Omental fat pad (tissue), 4 donors: ENCODE measurements around the gene FAIM. TPM values are rescaled to one million over a fixed set of nuclear protein-coding genes. Genes with fewer than 3 reads are reported as not detected.

Source experiments
- ATAC-seq: fragments of 150-250 bp; one replicate; pipeline ENCODE4 v1.9.1; 2016; ENCODE audit warnings: mild to moderate bottlenecking, moderate library complexity; ENCODE audit not compliant: low FRiP score
- DNase-seq: peaks from one replicate; pipeline ENCODE4 v3.0.0-alpha.2; 2019; ENCODE audit warnings: low spot score
- total RNA-seq, 4 donors: library from RNA; depleted of rRNA; stranded (reverse); fragments of >200 nt; gene quantifications; one replicate each; pipeline ENCODE4 v1.1.0, GENCODE V29; 2016
- TF ChIP-seq, protein P1 (sequence below), 3 donors: fragments of 450-650 bp; IDR thresholded peaks; one replicate each; pipeline ENCODE4 v1.5.1; 2016 to 2017; ENCODE audit warnings: antibody characterized with exemption in 3 of 3, mild to moderate bottlenecking in 3 of 3, moderate library complexity in 2 of 3

FAIM gene
- total RNA-seq, 4 donors from 2014 or later, result 8.9 to 20.5 (median 14.1) TPM

DNA sequence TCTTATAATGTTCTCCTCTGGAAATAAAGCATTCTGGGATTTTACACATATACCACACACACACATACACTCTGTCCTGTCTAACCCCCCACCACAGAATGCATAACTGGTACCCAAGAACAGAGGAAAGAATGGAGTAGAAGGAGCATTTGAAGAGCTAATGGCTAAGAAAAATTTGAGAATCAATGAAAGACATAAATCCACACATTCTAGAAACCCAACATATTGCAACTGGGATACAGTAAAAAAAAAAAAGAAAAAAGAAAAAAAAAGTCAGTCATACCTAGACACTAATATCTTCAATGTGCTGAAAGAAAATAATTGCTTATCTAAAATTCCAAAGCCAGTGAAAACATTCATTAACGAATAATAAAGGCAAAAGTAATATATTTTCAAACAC lies 35.4 kb upstream of the FAIM start:
- TF ChIP-seq, protein P1, sequence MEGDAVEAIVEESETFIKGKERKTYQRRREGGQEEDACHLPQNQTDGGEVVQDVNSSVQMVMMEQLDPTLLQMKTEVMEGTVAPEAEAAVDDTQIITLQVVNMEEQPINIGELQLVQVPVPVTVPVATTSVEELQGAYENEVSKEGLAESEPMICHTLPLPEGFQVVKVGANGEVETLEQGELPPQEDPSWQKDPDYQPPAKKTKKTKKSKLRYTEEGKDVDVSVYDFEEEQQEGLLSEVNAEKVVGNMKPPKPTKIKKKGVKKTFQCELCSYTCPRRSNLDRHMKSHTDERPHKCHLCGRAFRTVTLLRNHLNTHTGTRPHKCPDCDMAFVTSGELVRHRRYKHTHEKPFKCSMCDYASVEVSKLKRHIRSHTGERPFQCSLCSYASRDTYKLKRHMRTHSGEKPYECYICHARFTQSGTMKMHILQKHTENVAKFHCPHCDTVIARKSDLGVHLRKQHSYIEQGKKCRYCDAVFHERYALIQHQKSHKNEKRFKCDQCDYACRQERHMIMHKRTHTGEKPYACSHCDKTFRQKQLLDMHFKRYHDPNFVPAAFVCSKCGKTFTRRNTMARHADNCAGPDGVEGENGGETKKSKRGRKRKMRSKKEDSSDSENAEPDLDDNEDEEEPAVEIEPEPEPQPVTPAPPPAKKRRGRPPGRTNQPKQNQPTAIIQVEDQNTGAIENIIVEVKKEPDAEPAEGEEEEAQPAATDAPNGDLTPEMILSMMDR (IDR thresholded peaks at IDR 0.05), result no peak
- no peak for DNase-seq
- no peak for ATAC-seq

DNA sequence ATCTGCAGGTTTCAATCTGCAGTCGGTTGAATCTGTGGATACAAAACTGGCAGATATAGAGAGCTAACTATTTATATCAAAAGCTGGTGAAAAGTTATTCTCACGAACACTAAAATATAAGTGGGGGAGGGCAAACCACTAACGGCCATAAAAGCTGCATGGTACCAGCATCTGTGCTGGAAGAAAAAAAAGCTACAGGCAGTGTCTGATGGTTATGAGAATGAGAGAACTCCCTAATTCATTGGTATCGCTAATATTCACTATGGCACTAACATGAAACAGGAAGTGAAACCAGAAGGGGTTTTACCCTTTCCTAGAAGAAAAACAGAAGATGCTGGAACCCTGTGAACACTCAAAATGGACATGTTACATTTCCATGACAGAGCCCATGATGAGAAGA lies 30.4 kb upstream of the FAIM start:
- ATAC-seq, result no peak

DNA sequence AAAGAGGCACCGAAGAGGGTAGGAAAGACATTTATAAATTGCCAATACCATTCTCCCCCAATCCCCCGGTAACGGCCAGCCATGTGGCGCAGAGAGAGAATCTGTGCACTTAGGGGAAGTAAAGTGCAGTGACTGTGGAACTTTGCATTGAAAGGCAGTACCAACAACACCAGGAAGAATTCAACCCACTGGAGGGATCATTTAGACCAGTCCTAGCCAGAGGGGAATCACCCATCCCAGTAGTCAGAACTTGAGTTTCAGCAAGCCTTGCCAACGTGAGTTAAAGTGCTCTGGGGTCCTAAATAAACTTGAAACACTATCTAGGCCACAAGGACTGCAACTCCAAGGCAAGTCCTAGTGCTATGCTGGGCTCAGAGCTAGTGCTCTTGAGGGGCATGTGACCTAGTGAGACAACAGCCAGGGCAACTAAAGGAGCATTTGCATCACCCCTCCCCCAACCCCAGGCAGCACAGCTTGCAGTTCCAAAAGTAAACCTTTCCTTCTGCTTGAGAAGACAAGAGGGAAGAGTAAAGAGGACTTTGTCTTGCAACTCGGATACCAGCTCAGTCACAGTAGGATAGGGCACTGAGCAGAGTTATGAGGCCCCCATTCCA lies 29.5 kb upstream of the FAIM start:
- TF ChIP-seq, protein P1 (IDR thresholded peaks at IDR 0.05), result no peak
- ATAC-seq (no peak), DNase-seq (no peak)

More for the DNA sequence above, 30.4 kb upstream of the FAIM start:
- TF ChIP-seq, protein P1 (IDR thresholded peaks at IDR 0.05), result no peak
- DNase-seq, result no peak

DNA sequence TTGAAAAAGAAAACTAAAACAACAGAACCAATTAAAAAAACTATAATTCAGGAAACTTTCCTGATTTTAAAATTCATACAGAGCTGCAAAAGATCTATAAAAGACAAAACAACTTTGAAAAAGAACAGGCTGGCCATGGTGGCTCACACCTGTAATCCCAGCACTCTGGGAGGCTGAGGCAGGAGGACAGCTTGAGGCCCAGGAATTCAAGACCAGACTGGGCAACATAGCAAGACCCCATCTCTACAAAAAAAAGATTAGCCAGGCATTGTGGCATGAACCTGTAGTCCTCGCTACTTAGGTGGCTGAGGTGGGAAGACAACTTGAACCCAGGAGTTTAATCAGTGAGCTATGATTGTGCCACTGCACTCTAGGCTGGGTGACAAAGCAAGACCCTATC lies 21.2 kb upstream of the FAIM start:
- TF ChIP-seq, protein P1 (IDR thresholded peaks at IDR 0.05), result no peak
- ATAC-seq, result no peak
- no peak for DNase-seq

DNA sequence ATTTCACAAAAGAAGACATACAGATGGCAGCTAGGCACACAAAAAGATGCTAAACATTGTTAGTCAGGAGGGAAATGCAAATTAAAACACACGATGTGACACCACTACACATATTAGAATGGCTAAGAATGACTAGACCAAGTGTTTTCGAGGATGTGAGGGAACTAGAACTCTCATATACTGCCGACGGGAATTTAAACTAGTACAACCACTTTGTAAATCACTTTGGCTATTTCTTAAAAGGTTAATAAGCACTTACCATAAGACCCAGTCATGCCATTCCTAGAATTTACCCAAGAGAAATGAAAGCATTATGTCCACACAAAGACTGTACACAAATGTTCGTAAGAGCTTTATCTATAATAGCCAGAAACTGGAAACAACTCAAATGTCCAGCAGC lies 20.1 kb upstream of the FAIM start:
- DNase-seq (no peak), ATAC-seq (no peak)
- TF ChIP-seq, protein P1 (IDR thresholded peaks at IDR 0.05), result no peak

DNA sequence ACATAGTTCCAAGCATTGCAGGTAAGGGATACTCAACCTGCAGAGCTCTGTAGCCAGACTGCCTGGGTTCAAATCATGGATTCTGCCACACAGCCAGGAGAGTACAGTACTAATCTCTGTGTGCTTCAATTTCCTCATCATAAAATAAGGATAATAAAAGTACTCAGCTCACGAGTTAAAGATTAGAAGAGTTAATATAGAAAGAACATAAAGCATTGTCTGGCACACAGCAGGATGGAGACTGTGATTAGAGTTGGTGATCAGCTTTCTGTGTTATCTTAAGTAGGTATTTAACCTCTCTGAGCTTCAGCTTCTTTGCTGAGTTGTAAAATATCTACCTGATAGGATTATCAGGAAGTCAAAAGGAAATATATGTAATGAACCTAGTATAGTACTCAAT lies 17.2 kb upstream of the FAIM start:
- ATAC-seq (no peak), DNase-seq (no peak)
- TF ChIP-seq, protein P1 (IDR thresholded peaks at IDR 0.05), result no peak

DNA sequence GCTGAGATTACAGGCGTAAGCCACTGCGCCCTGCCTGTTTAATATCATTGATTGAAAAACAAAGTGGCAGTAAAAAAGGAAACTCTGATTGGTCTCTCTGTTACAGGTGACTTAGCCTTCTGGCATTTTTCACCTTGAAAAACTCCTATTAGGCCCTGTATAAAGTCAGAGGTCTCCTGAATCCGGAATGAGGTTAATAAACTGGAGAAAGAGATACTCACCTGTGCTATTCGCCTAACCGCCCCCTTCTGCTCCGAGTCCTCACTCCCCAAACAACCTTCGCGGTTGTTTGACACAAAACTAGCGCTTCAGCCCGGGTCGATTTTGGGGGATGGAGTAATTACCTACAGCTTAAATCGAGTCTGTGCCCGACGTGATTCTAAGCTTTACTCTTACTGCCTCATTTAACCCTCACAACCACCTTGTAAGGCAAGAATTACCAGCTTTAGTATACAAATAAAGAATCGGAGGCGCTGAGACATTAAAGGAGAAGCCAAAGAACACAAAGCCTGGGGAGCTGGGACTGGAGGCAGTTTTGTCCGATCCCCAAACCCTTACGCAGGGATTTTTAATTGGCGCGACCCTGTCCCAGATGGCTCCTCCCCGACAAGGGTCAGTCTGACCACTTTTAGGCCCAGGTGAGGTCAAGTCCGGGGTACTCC lies 15.0 kb upstream of the FAIM start:
- TF ChIP-seq, protein P1 (IDR thresholded peaks at IDR 0.05), result no peak
- ATAC-seq (no peak), DNase-seq (no peak)
